K562 (cell line): Measurements from ENCODE around the gene MXI1. TPM values are rescaled to one million over a fixed set of nuclear protein-coding genes. Genes with fewer than 3 reads are reported as not detected.

Source experiments
- CAMTA2 ChIP-seq: fragments of 250-450 bp; sonication (Bioruptor Pico); conservative IDR thresholded peaks from 2 replicates; pipeline ENCODE4 v1.5.1; 2022
- CBFB ChIP-seq: sonication (generic); formaldehyde crosslinking; IDR thresholded peaks from 2 replicates; pipeline ENCODE4 v1.4.0; 2020; ENCODE audit warnings: mild to moderate bottlenecking, missing genetic modification reagents
- CTCF ChIP-seq, 3 experiments: IDR thresholded peaks in 2 of 3; conservative IDR thresholded peaks in 1 of 3; 2 replicates each; pipeline ENCODE4 v1.5.1; 2011 to 2012; ENCODE audit warnings: low read length in 3 of 3, mild to moderate bottlenecking in 3 of 3, control low read depth in 2 of 3, improper control_type of control experiment in 1 of 3, inconsistent platforms in 1 of 3, low read depth in 1 of 3, mixed read lengths in 1 of 3, moderate library complexity in 1 of 3; ENCODE audit not compliant: insufficient read depth in 2 of 3
- GATA2 ChIP-seq: sonication (generic); formaldehyde crosslinking; IDR thresholded peaks from 2 replicates; pipeline ENCODE4 v1.4.0; 2020; ENCODE audit warnings: mild to moderate bottlenecking, missing genetic modification reagents
- HEY1 ChIP-seq: fragments of 250-450 bp; sonication (Bioruptor Pico); IDR thresholded peaks from 2 replicates; pipeline ENCODE4 v1.5.0; 2020; ENCODE audit warnings: mild to moderate bottlenecking, moderate library complexity, borderline replicate concordance
- KAT2B ChIP-seq: IDR thresholded peaks from one replicate; pipeline ENCODE4 v1.6.1; 2012; ENCODE audit warnings: low read depth, mild to moderate bottlenecking, control low read depth, inconsistent platforms, low read length, moderate library complexity
- LCOR ChIP-seq: sonication (generic); formaldehyde crosslinking; IDR thresholded peaks from 2 replicates; pipeline ENCODE4 v1.8.0; 2022; ENCODE audit warnings: mild to moderate bottlenecking, missing genetic modification reagents
- MEIS2 ChIP-seq: fragments of 450-650 bp; IDR thresholded peaks from 2 replicates; pipeline ENCODE4 v1.6.1; 2014; ENCODE audit warnings: mild to moderate bottlenecking; ENCODE audit not compliant: partially characterized antibody
- POLR3G ChIP-seq: IDR thresholded peaks from 2 replicates; pipeline ENCODE4 v1.6.1; 2011; ENCODE audit not compliant: insufficient read length, insufficient replicate concordance; ENCODE audit errors: extremely low read depth
- PPARD ChIP-seq: fragments of 250-450 bp; sonication (Bioruptor Pico); IDR thresholded peaks from 2 replicates; pipeline ENCODE4 v1.8.0; 2022; ENCODE audit warnings: inconsistent platforms, mild to moderate bottlenecking, moderate library complexity
- RERE ChIP-seq: sonication (generic); formaldehyde crosslinking; IDR thresholded peaks from 2 replicates; pipeline ENCODE4 v1.8.0; 2023; ENCODE audit warnings: missing genetic modification reagents, mild to moderate bottlenecking, borderline replicate concordance
- SMARCA5 ChIP-seq: fragments of 450-650 bp; IDR thresholded peaks from 2 replicates; pipeline ENCODE4 v1.6.1; 2016
- STAG1 ChIP-seq: sonication (generic); formaldehyde crosslinking; IDR thresholded peaks from 2 replicates; pipeline ENCODE4 v1.5.0; 2020; ENCODE audit warnings: missing genetic modification reagents, borderline replicate concordance
- THRB ChIP-seq: fragments of 450-650 bp; formaldehyde crosslinking; conservative IDR thresholded peaks from 2 replicates; pipeline ENCODE4 v1.4.0; 2022; ENCODE audit warnings: mild to moderate bottlenecking, missing genetic modification characterization
- UBTF ChIP-seq, 2 experiments: IDR thresholded peaks; 2 replicates each; pipeline ENCODE4 v1.6.1; 2012; ENCODE audit warnings: improper control_type of control experiment in 2 of 2, low read depth in 2 of 2, low read length in 2 of 2, borderline replicate concordance in 1 of 2
- WHSC1 ChIP-seq: IDR thresholded peaks from one replicate; pipeline ENCODE4 v1.6.1; 2012; ENCODE audit warnings: low read length, control low read depth, inconsistent platforms
- ZBTB1 ChIP-seq: sonication (generic); formaldehyde crosslinking; IDR thresholded peaks from 2 replicates; pipeline ENCODE4 v1.8.1; 2023; ENCODE audit warnings: missing genetic modification reagents, low read depth, mild to moderate bottlenecking, borderline replicate concordance
- ZNF77 ChIP-seq: fragments of 250-450 bp; sonication (Bioruptor Pico); IDR thresholded peaks from 2 replicates; pipeline ENCODE4 v1.5.0; 2020
- polyA plus RNA-seq, 8 experiments: library from polyadenylated mRNA; depleted of rRNA in 4 of 8; stranded (reverse) in 5 of 8; unstranded in 3 of 8; fragments of >200 nt; fragmentation: Nextera tagmentation in 2 of 8; fragmentation: Illumina TruSeq in 1 of 8; extraction: Ambion mirVana in 2 of 8; extraction: Trizol in 1 of 8; gene quantifications; 2 replicates each; pipeline versions ENCODE4 v1.2.1 to v1.2.3, GENCODE V29; 2011 to 2014; ENCODE audit warnings: inconsistent platforms in 1 of 8, missing spikeins in 1 of 8
- total RNA-seq, 7 experiments: library from RNA; depleted of rRNA in 6 of 7; stranded (reverse); fragments of >200 nt in 6 of 7; fragmentation: Illumina TruSeq in 2 of 7; extraction: Trizol in 2 of 7; gene quantifications; 2 replicates each; pipeline versions ENCODE4 v1.2.1 to v1.2.3, GENCODE V29; 2011 to 2021; ENCODE audit warnings: low replicate concordance in 1 of 7

Gene MXI1
- total and polyA plus RNA-seq, 9 of the 15 experiments (the other 6 are each of a cell fraction or from before 2014, with no cell fraction given) = 9.1 to 23.7 (median 14.8) TPM

- TF ChIP-seq STAG1 (CRISPR knock-in tag) = no peak
- TF ChIP-seq SMARCA5 = no peak
- TF ChIP-seq GATA2 (CRISPR knock-in tag) = no peak
- no peak for TF ChIP-seq WHSC1
- no peak for TF ChIP-seq THRB
- TF ChIP-seq CBFB (CRISPR knock-in tag) = no peak
- peak in 2 of 3 experiments; percentile 32 to 38; a peak in 3 of 6 replicates for TF ChIP-seq CTCF (IDR thresholded peaks at IDR 0.05 in 2 of 3, conservative IDR thresholded peaks at IDR 0.05 in 1 of 3; ENCODE audit: insufficient read depth in 2 of 3, low read depth in 1 of 3, low read length in 3 of 3)
- no peak for TF ChIP-seq PPARD
- no peak for TF ChIP-seq POLR3G
- no peak for TF ChIP-seq ZNF77
- no peak for TF ChIP-seq HEY1 (CRISPR knock-in tag)
- TF ChIP-seq MEIS2 = peak; percentile 16
- no peak for TF ChIP-seq RERE
- no peak for TF ChIP-seq KAT2B
- no peak for TF ChIP-seq ZBTB1 (CRISPR knock-in tag)
- TF ChIP-seq UBTF (IDR thresholded peaks at IDR 0.05; ENCODE audit: borderline replicate concordance in 1 of 2, low read depth in 2 of 2, low read length in 2 of 2) = no peak; a peak in 1 of 4 replicates
- TF ChIP-seq CAMTA2 (CRISPR knock-in tag) = no peak
- TF ChIP-seq LCOR = peak; percentile 96
These were observed 14.4 kb downstream of the MXI1 start (continued) for GRCh38 chr10:110221721-110222261.
